ENCODE measurements around the gene ARPC1B. TPM values are rescaled to one million over a fixed set of nuclear protein-coding genes. Genes with fewer than 3 reads are reported as not detected.
"Not testable (repeated sequence)": the region's sequence is repeated elsewhere in the genome, so short reads cannot be mapped to it uniquely, and the experiment has no call there.

The ARPC1B gene
- total and polyA plus RNA-seq, 2 donors from 2014 or later = 74.1 to 216 TPM

GRCh38 chr7:99325592-99326407 is 48.7 kb upstream of the ARPC1B start, which contains the start of gene ARPC1A:
TSS of gene ARPC1A (plus strand) at chr7:99325898. CDS start at chr7:99333354, 7,456 bp downstream.
- H3K9ac ChIP-seq (ENCODE audit: low read length in 3 of 3) = peak within 1 kb of the TSS; percentile 35 to 98 (median 90)
- H3K36me3 ChIP-seq (ENCODE audit: control insufficient read depth in 2 of 3, insufficient read depth in 3 of 3, low read length in 3 of 3) = no peaks in the 10 kb centered on the region
- no peaks in the 10 kb centered on the region for H3K9me3 ChIP-seq (ENCODE audit: control insufficient read depth in 2 of 3, insufficient read depth in 1 of 3, low read length in 3 of 3)
- intact Hi-C loops (cut with DNase I) = no loop called here
- FAIRE-seq = no peak
- H3K27ac ChIP-seq (ENCODE audit: low read depth in 2 of 2, low read length in 2 of 2) = peak within 1 kb of the TSS; percentile 45 to 75
- TF ChIP-seq CTCF (IDR thresholded peaks at IDR 0.05; ENCODE audit: borderline replicate concordance, extremely low read depth, insufficient read depth) = peak; percentile 14
- H3K4me1 ChIP-seq (ENCODE audit: control insufficient read depth in 2 of 3, insufficient read depth in 2 of 3, low read depth in 1 of 3, low read length in 3 of 3) = peaks cover 0 to 13% (median 0%) of the 10 kb centered on the region in 3 donors
- H3K27me3 ChIP-seq (ENCODE audit: control insufficient read depth, insufficient read depth, low read length) = no peaks in the 10 kb centered on the region
- peak; percentile 95 to 98 (median 97) for DNase-seq
- peak within 1 kb of the TSS; percentile 73 to 99 (median 87) for H3K4me3 ChIP-seq (ENCODE audit: low read length in 3 of 3)

- Histone ChIP-seq H3K4me3 (ENCODE audit: low read length in 3 of 3) (peak overlapping the region; percentile 73 to 99 (median 87)), H3K27ac (ENCODE audit: low read depth in 2 of 2, low read length in 2 of 2) (no peak overlapping the region), H3K9me3 (ENCODE audit: control insufficient read depth in 2 of 3, insufficient read depth in 1 of 3, low read length in 3 of 3) (no peaks in the 10 kb centered on the region), H3K9ac (ENCODE audit: low read length in 3 of 3) (peak overlapping the region; percentile 35 to 98 (median 81)), H3K27me3 (ENCODE audit: control insufficient read depth, insufficient read depth, low read length) (no peaks in the 10 kb centered on the region), H3K4me1 (ENCODE audit: control insufficient read depth in 2 of 3, insufficient read depth in 2 of 3, low read depth in 1 of 3, low read length in 3 of 3) (peaks cover 0 to 13% (median 0%) of the 10 kb centered on the region in 3 donors), H3K36me3 (ENCODE audit: control insufficient read depth in 2 of 3, insufficient read depth in 3 of 3, low read length in 3 of 3) (no peaks in the 10 kb centered on the region)
- intact Hi-C loops (cut with DNase I) = no loop called here
- FAIRE-seq (no peak), DNase-seq (peak in 1 of 5 donors; percentile 4)
- no peak for TF ChIP-seq CTCF (IDR thresholded peaks at IDR 0.05; ENCODE audit: borderline replicate concordance, extremely low read depth, insufficient read depth)
These were observed 48.1 kb upstream of the ARPC1B start for GRCh38 chr7:99326408-99326782.

- FAIRE-seq; H3K27ac ChIP-seq (ENCODE audit: low read depth in 2 of 2, low read length in 2 of 2); H3K4me3 ChIP-seq (ENCODE audit: low read length in 3 of 3); H3K9me3 ChIP-seq (ENCODE audit: control insufficient read depth in 2 of 3, insufficient read depth in 1 of 3, low read length in 3 of 3); H3K27me3 ChIP-seq (ENCODE audit: control insufficient read depth, insufficient read depth, low read length); H3K4me1 ChIP-seq (ENCODE audit: control insufficient read depth in 2 of 3, insufficient read depth in 2 of 3, low read depth in 1 of 3, low read length in 3 of 3); intact Hi-C loops (cut with DNase I); DNase-seq; H3K9ac ChIP-seq (ENCODE audit: low read length in 3 of 3): not testable (repeated sequence)
- peaks cover 4 to 11% (median 7%) of the 10 kb centered on the region in 3 donors for H3K36me3 ChIP-seq (ENCODE audit: control insufficient read depth in 2 of 3, insufficient read depth in 3 of 3, low read length in 3 of 3)
These were observed 44.1 kb upstream of the ARPC1B start for GRCh38 chr7:99330314-99330961.

GRCh38 chr7:99331002-99331401 is 43.5 kb upstream of the ARPC1B start:
- Histone ChIP-seq H3K27ac (ENCODE audit: low read depth in 2 of 2, low read length in 2 of 2) (no peak overlapping the region), H3K9ac (ENCODE audit: low read length in 3 of 3) (no peak overlapping the region), H3K27me3 (ENCODE audit: control insufficient read depth, insufficient read depth, low read length) (no peaks in the 10 kb centered on the region), H3K4me3 (ENCODE audit: low read length in 3 of 3) (no peak overlapping the region), H3K36me3 (ENCODE audit: control insufficient read depth in 2 of 3, insufficient read depth in 3 of 3, low read length in 3 of 3) (peaks cover 4 to 11% (median 7%) of the 10 kb centered on the region in 3 donors), H3K4me1 (ENCODE audit: control insufficient read depth in 2 of 3, insufficient read depth in 2 of 3, low read depth in 1 of 3, low read length in 3 of 3) (peaks cover 0 to 10% (median 0%) of the 10 kb centered on the region in 3 donors), H3K9me3 (ENCODE audit: control insufficient read depth in 2 of 3, insufficient read depth in 1 of 3, low read length in 3 of 3) (no peaks in the 10 kb centered on the region)
- intact Hi-C loops (cut with DNase I) = no loop called here
- FAIRE-seq = no peak
- no peak for TF ChIP-seq CTCF (IDR thresholded peaks at IDR 0.05; ENCODE audit: borderline replicate concordance, extremely low read depth, insufficient read depth)
- no peak for DNase-seq

All from kidney (tissue), 14 donors.